ENCODE data around the gene KREMEN1. TPM values are rescaled to one million over a fixed set of nuclear protein-coding genes. Genes with fewer than 3 reads are reported as not detected.

The KREMEN1 gene
- total and polyA plus RNA-seq, 9 of the 15 experiments (the other 6 are each of a cell fraction or from before 2014, with no cell fraction given): 0.69 to 11.5 (median 4.3) TPM

- TF ChIP-seq CHD7 (IDR thresholded peaks at IDR 0.05; ENCODE audit: low read depth, low read length) (no peak), KLF16 (IDR thresholded peaks at IDR 0.05) (no peak), MECOM (CRISPR knock-in tag; IDR thresholded peaks at IDR 0.05) (no peak), YY1 (IDR thresholded peaks at IDR 0.05; ENCODE audit: borderline replicate concordance in 1 of 3, control insufficient read depth in 1 of 3, extremely low read depth in 1 of 3, insufficient read depth in 3 of 3, insufficient read length in 1 of 3, insufficient replicate concordance in 2 of 3, low read depth in 1 of 3, low read length in 2 of 3) (no peak), RAD21 (CRISPR knock-in tag; conservative IDR thresholded peaks at IDR 0.05 in 1 of 2, IDR thresholded peaks at IDR 0.05 in 1 of 2) (no peak), HOXB6 (CRISPR knock-in tag; IDR thresholded peaks at IDR 0.05; ENCODE audit: borderline replicate concordance) (no peak), GTF3C2 (IDR thresholded peaks at IDR 0.05; ENCODE audit: borderline replicate concordance, extremely low read depth, insufficient read length) (no peak), EWSR1 (IDR thresholded peaks at IDR 0.05; ENCODE audit: borderline replicate concordance, low read depth, partially characterized antibody) (no peak)
These were observed 20.2 kb downstream of the KREMEN1 start (continued) for GRCh38 chr22:29093030-29093429.
